Measurements from ENCODE around the gene RPS6KB2.

- TF ChIP-seq CTBP1 (IDR thresholded peaks at IDR 0.05; ENCODE audit: borderline replicate concordance) (no peak), NFRKB (IDR thresholded peaks at IDR 0.05) (no peak), TARDBP (IDR thresholded peaks at IDR 0.05) (no peak)
Observed at GRCh38 chr11:67418476-67419281, 9.6 kb upstream of the RPS6KB2 start.
